B cell (primary cell): Measurements from ENCODE around the gene CACNB2. TPM values are rescaled to one million over a fixed set of nuclear protein-coding genes. Genes with fewer than 3 reads are reported as not detected.

ENCODE experiments used
- ATAC-seq: fragments of 200-7000 bp; cut with Tn5 transposase; one replicate; pipeline ENCODE4 v1.10.0; 2021; ENCODE audit warnings: low read depth, mild to moderate bottlenecking, moderate number of reproducible peaks, moderate library complexity
- CTCF ChIA-PET: fragments of 350-600 bp; sonication (Branson Sonifier 250); formaldehyde crosslinking; loops from one replicate; lab custom pipeline; 2021; ENCODE audit warnings: antibody characterized with exemption, inconsistent platforms; lab: Charles Lee
- POLR2A ChIA-PET: fragments of 350-600 bp; sonication (Branson Sonifier 250); formaldehyde crosslinking; loops from one replicate; lab custom pipeline; 2021; ENCODE audit warnings: antibody characterized with exemption; lab: Charles Lee
- DNase-seq: peaks from one replicate; pipeline ENCODE4 v3.0.0; 2013
- H2AFZ ChIP-seq: 2 replicates; pipeline ENCODE4 v1.6.1; 2012; ENCODE audit warnings: mild to moderate bottlenecking, low read depth, low read length; ENCODE audit not compliant: insufficient read depth, poor library complexity, severe bottlenecking
- H3K27ac ChIP-seq, 2 donors: 1 replicate in 1 of 2; 2 replicates in 1 of 2; pipeline ENCODE4 v1.5.1; 2012 to 2013; ENCODE audit warnings: low read length in 2 of 2, mild to moderate bottlenecking in 2 of 2, moderate library complexity in 1 of 2
- H3K27me3 ChIP-seq, 4 experiments: fragments of 200-600 bp in 1 of 4; sonication (generic) in 1 of 4; replicated peaks in 1 of 4; 1 replicate in 2 of 4; 2 replicates in 2 of 4; pipeline versions ENCODE4 v1.6.1 to v1.7.0; 2013 to 2016; ENCODE audit warnings: low read length in 3 of 4, mild to moderate bottlenecking in 2 of 4, mixed read lengths in 1 of 4, moderate library complexity in 1 of 4; ENCODE audit not compliant: insufficient read depth in 4 of 4, control insufficient read depth in 3 of 4; ENCODE audit errors: control extremely low read depth in 1 of 4
- H3K36me3 ChIP-seq, 2 experiments: replicated peaks in 1 of 2; 1 replicate in 1 of 2; 2 replicates in 1 of 2; pipeline versions ENCODE4 v1.6.1 to v1.7.1; 2013; ENCODE audit warnings: low read length in 1 of 2; ENCODE audit not compliant: insufficient read depth in 2 of 2, control insufficient read depth in 1 of 2; ENCODE audit errors: control extremely low read depth in 1 of 2, extremely low read depth in 1 of 2
- H3K4me1 ChIP-seq, 2 donors: fragments of 200-600 bp in 1 of 2; sonication (generic) in 1 of 2; 1 replicate in 1 of 2; 2 replicates in 1 of 2; pipeline versions ENCODE4 v1.5.1 to v1.6.1; 2013 to 2017; ENCODE audit warnings: low read length in 2 of 2; ENCODE audit not compliant: control insufficient read depth in 2 of 2, insufficient read depth in 2 of 2
- H3K4me2 ChIP-seq: replicated peaks from 2 replicates; pipeline ENCODE3; 2012; ENCODE audit warnings: mild to moderate bottlenecking, low read depth, low read length; ENCODE audit not compliant: poor library complexity, severe bottlenecking
- H3K4me3 ChIP-seq, 5 experiments: fragments of 200-600 bp in 1 of 5; sonication (generic) in 1 of 5; 1 replicate in 3 of 5; 2 replicates in 2 of 5; pipeline versions ENCODE4 v1.5.1 to v1.7.0; 2011 to 2016; ENCODE audit warnings: low read length in 4 of 5, mild to moderate bottlenecking in 4 of 5, low read depth in 2 of 5, control low read depth in 1 of 5, moderate library complexity in 1 of 5; ENCODE audit not compliant: insufficient read depth in 1 of 5; ENCODE audit errors: control extremely low read depth in 1 of 5, extremely low read depth in 1 of 5
- H3K79me2 ChIP-seq: fragments of 200-600 bp; sonication (generic); one replicate; pipeline ENCODE4 v1.6.0; 2016; ENCODE audit warnings: low read length; ENCODE audit not compliant: control insufficient read depth, insufficient read depth
- H3K9ac ChIP-seq: fragments of 200-600 bp; sonication (generic); 2 replicates; pipeline ENCODE4 v1.6.1; 2017; ENCODE audit warnings: mild to moderate bottlenecking, low read length, moderate library complexity
- H3K9me3 ChIP-seq, 3 donors: one replicate each; pipeline versions ENCODE4 v1.6.1 to v1.7.1; 2013; ENCODE audit warnings: low read length in 2 of 3; ENCODE audit not compliant: control insufficient read depth in 2 of 3, insufficient read depth in 1 of 3; ENCODE audit errors: control extremely low read depth in 1 of 3
- H4K20me1 ChIP-seq: 2 replicates; pipeline ENCODE4 v1.6.0; 2012; ENCODE audit warnings: mild to moderate bottlenecking, low read length; ENCODE audit not compliant: insufficient read depth, control insufficient read depth, poor library complexity, severe bottlenecking
- H3K27ac Mint-ChIP-seq: one replicate; pipeline ENCODE4 v1.8.0; 2021; ENCODE audit warnings: mixed read lengths
- H3K27me3 Mint-ChIP-seq: one replicate; pipeline ENCODE4 v1.8.0; 2021; ENCODE audit warnings: mixed read lengths
- H3K4me1 Mint-ChIP-seq: one replicate; pipeline ENCODE4 v1.8.0; 2021; ENCODE audit warnings: mixed read lengths
- H3K4me3 Mint-ChIP-seq: one replicate; pipeline ENCODE4 v1.8.0; 2021; ENCODE audit warnings: mixed read lengths
- H3K9me3 Mint-ChIP-seq: one replicate; pipeline ENCODE4 v1.8.0; 2022; ENCODE audit warnings: mixed read lengths; ENCODE audit not compliant: insufficient read depth
- CTCF ChIP-seq: fragments of 200-600 bp; IDR thresholded peaks from one replicate; pipeline ENCODE4 v1.8.0; 2022; ENCODE audit warnings: antibody characterized with exemption, mild to moderate bottlenecking
- EZH2 ChIP-seq: IDR thresholded peaks from 2 replicates; pipeline ENCODE4 v1.6.1; 2012; ENCODE audit warnings: borderline replicate concordance, low read depth, mild to moderate bottlenecking, moderate library complexity, low read length; ENCODE audit not compliant: insufficient read depth, poor library complexity, severe bottlenecking
- WGBS: methylation state at CpG from one replicate; pipeline ENCODE4 v1.1.5; 2013; ENCODE audit warnings: missing lambda C conversion rate; ENCODE audit not compliant: insufficient coverage; 5-methylcytosine and 5-hydroxymethylcytosine counted together
- intact Hi-C: fragments of 100-400 bp; cut with micrococcal nuclease; formaldehyde crosslinking; loops from one replicate; pipeline ENCODE4 v1.10.0; 2022
- polyA plus RNA-seq: library from polyadenylated mRNA; depleted of rRNA; stranded (reverse); fragments of >200 nt; gene quantifications from 2 replicates; pipeline ENCODE4 v1.2.3, GENCODE V29; 2012
- total RNA-seq, 2 donors: library from RNA; stranded (reverse); fragments of 120-200 nt in 1 of 2; gene quantifications; 1 replicate in 1 of 2; 2 replicates in 1 of 2; pipeline versions ENCODE4 v1.2.3 to v1.2.4, GENCODE V29; 2013 to 2022

CACNB2 gene
- total and polyA plus RNA-seq, 2 donors (not counting 1 experiment from before 2014, with no cell fraction given): not detected

GRCh38 chr10:18100669-18101068 is 39.6 kb upstream of the CACNB2 start:
- no CpG with 5 or more reads among the region's 1 CpG for WGBS
- intact Hi-C loops: no loop called here
- CTCF ChIA-PET: no interaction called here

DNA sequence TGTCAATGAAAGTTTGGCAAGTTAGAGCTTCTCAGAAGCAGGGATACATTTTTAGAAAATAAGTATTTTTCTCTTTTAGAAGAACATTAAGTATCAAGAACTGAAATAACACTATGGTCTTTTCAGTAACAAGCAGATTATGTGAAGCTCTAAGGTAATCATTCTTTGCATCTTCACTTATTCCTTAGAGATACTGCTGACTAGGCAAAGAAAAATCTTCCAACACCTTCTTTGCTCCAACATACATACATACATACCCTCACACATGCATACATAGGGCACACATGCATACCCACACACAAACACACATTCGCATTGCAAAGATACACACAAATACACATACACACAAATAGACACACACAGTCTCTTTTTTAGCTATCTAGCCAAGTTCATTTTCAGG is 37.8 kb upstream of the CACNB2 start:
- Histone ChIP-seq H3K4me3 (no peak overlapping the region), H3K4me2 (no peak overlapping the region), H3K4me1 (no peaks in the 10 kb centered on the region), H3K9ac (no peak overlapping the region), H3K36me3 (no peaks in the 10 kb centered on the region), H3K27ac (no peak overlapping the region), H3K9me3 (no peaks in the 10 kb centered on the region), H3K27me3 (no peaks in the 10 kb centered on the region), H2AFZ (no peak overlapping the region), H4K20me1 (no peaks in the 10 kb centered on the region), H3K79me2 (no peaks in the 10 kb centered on the region)
- no peak overlapping the region for H3K27ac Mint-ChIP-seq
- ChIA-PET CTCF (no interaction called here), POLR2A (no interaction called here)
- no peaks in the 10 kb centered on the region for H3K9me3 Mint-ChIP-seq
- H3K27me3 Mint-ChIP-seq: peaks cover 3% of the 10 kb centered on the region
- 83% methylated on average over 1 of the region's 1 CpG for WGBS
- ATAC-seq (no peak), DNase-seq (no peak)
- intact Hi-C loops: no loop called here
- TF ChIP-seq EZH2 (no peak), CTCF (no peak)
- no peaks in the 10 kb centered on the region for H3K4me1 Mint-ChIP-seq
- no peak overlapping the region for H3K4me3 Mint-ChIP-seq

More at GRCh38 chr10:18100669-18101068, 39.6 kb upstream of the CACNB2 start:
- Histone ChIP-seq H2AFZ (no peak overlapping the region), H3K79me2 (no peaks in the 10 kb centered on the region), H3K27ac (no peak overlapping the region), H3K36me3 (no peaks in the 10 kb centered on the region), H3K4me2 (no peak overlapping the region), H3K4me1 (no peaks in the 10 kb centered on the region), H3K4me3 (no peak overlapping the region), H3K27me3 (no peaks in the 10 kb centered on the region), H3K9me3 (no peaks in the 10 kb centered on the region), H4K20me1 (no peaks in the 10 kb centered on the region), H3K9ac (no peak overlapping the region)
- no peaks in the 10 kb centered on the region for H3K9me3 Mint-ChIP-seq
- TF ChIP-seq EZH2 (no peak), CTCF (no peak)
- no peaks in the 10 kb centered on the region for H3K4me1 Mint-ChIP-seq
- H3K27ac Mint-ChIP-seq: no peak overlapping the region
- ATAC-seq (no peak), DNase-seq (no peak)
- no peak overlapping the region for H3K4me3 Mint-ChIP-seq
- H3K27me3 Mint-ChIP-seq: peaks cover 3% of the 10 kb centered on the region
- POLR2A ChIA-PET: no interaction called here
